HepG2 (cell line): ENCODE data around the gene BBLN. TPM values are rescaled to one million over a fixed set of nuclear protein-coding genes. Genes with fewer than 3 reads are reported as not detected.

ENCODE experiments used
- ARNT2 ChIP-seq: sonication (generic); formaldehyde crosslinking; IDR thresholded peaks from 2 replicates; pipeline ENCODE4 v1.8.0; 2022; ENCODE audit warnings: mild to moderate bottlenecking, low read depth, missing genetic modification reagents, moderate library complexity
- EZH2 ChIP-seq: conservative IDR thresholded peaks from 2 replicates; pipeline ENCODE4 v1.6.1; 2012; ENCODE audit warnings: mild to moderate bottlenecking, low read depth, low read length, moderate library complexity
- KAT2B ChIP-seq: fragments of 150-350 bp; IDR thresholded peaks from 2 replicates; pipeline ENCODE4 v1.6.1; 2014; ENCODE audit warnings: low read depth, low read length, borderline replicate concordance
- KMT2A ChIP-seq: sonication (generic); formaldehyde crosslinking; IDR thresholded peaks from 2 replicates; pipeline ENCODE4 v1.4.0; 2020; ENCODE audit warnings: missing genetic modification reagents
- MTF2 ChIP-seq: sonication (generic); formaldehyde crosslinking; IDR thresholded peaks from 2 replicates; pipeline ENCODE4 v1.5.0; 2020; ENCODE audit warnings: missing genetic modification reagents, borderline replicate concordance
- NFAT5 ChIP-seq: sonication (generic); formaldehyde crosslinking; IDR thresholded peaks from 2 replicates; pipeline ENCODE4 v1.4.0; 2020; ENCODE audit warnings: missing genetic modification reagents
- RBM39 ChIP-seq: fragments of 200-400 bp; formaldehyde crosslinking; IDR thresholded peaks from one replicate; pipeline ENCODE4 v1.6.1; 2018; ENCODE audit warnings: antibody characterized with exemption, mild to moderate bottlenecking, low read depth, low read length; ENCODE audit not compliant: poor library complexity, severe bottlenecking
- TCF7L2 ChIP-seq: IDR thresholded peaks from 2 replicates; pipeline ENCODE4 v1.6.1; 2011; ENCODE audit warnings: mild to moderate bottlenecking, low read depth, low read length, moderate library complexity
- ZBTB3 ChIP-seq: sonication (generic); formaldehyde crosslinking; IDR thresholded peaks from 2 replicates; pipeline ENCODE4 v1.4.0; 2020; ENCODE audit warnings: low read depth, mild to moderate bottlenecking, moderate library complexity, missing genetic modification reagents, borderline replicate concordance
- ZBTB38 ChIP-seq: sonication (generic); formaldehyde crosslinking; IDR thresholded peaks from 2 replicates; pipeline ENCODE4 v1.5.1; 2020; ENCODE audit warnings: mild to moderate bottlenecking, missing genetic modification reagents
- ZNF296 ChIP-seq: sonication (generic); formaldehyde crosslinking; conservative IDR thresholded peaks from 2 replicates; pipeline ENCODE4 v1.5.0; 2020; ENCODE audit warnings: mild to moderate bottlenecking, missing genetic modification reagents
- ZNF34 ChIP-seq: sonication (generic); formaldehyde crosslinking; IDR thresholded peaks from 2 replicates; pipeline ENCODE4 v1.4.0; 2020; ENCODE audit warnings: mild to moderate bottlenecking, missing genetic modification reagents, borderline replicate concordance
- ZSCAN5A ChIP-seq: sonication (generic); formaldehyde crosslinking; IDR thresholded peaks from 2 replicates; pipeline ENCODE4 v1.8.0; 2022; ENCODE audit warnings: mild to moderate bottlenecking, missing genetic modification reagents, borderline replicate concordance
- polyA plus RNA-seq, 8 experiments: library from polyadenylated mRNA; depleted of rRNA in 3 of 8; stranded (reverse) in 7 of 8; unstranded in 1 of 8; fragments of >200 nt; fragmentation: Illumina TruSeq in 4 of 8; extraction: Trizol in 4 of 8; gene quantifications; 2 replicates each; pipeline versions ENCODE4 v1.2.1 to v1.2.3, GENCODE V29; 2011 to 2016; ENCODE audit warnings: low read depth in 4 of 8, missing spikeins in 1 of 8, mixed read lengths in 1 of 8; ENCODE audit not compliant: insufficient read depth in 1 of 8
- total RNA-seq, 5 experiments: library from RNA; depleted of rRNA; stranded (reverse); fragments of >200 nt; fragmentation: Illumina TruSeq; extraction: Trizol; gene quantifications; 2 replicates each; pipeline ENCODE4 v1.2.3, GENCODE V29; 2016; ENCODE audit warnings: low read depth in 1 of 5
- TF ChIP-seq, protein P1 (sequence below), 2 experiments: sonication (generic) in 1 of 2; formaldehyde crosslinking in 1 of 2; IDR thresholded peaks; 2 replicates each; pipeline versions ENCODE4 v1.6.1 to v1.9.0; 2014 to 2022; ENCODE audit warnings: antibody characterized with exemption in 1 of 2, borderline replicate concordance in 1 of 2, inconsistent platforms in 1 of 2, low read depth in 1 of 2, missing genetic modification reagents in 1 of 2
- TF ChIP-seq, protein P2 (sequence below): sonication (generic); formaldehyde crosslinking; IDR thresholded peaks from 2 replicates; pipeline ENCODE4 v1.8.1; 2023; ENCODE audit warnings: mild to moderate bottlenecking, moderate library complexity, missing genetic modification reagents

The BBLN gene
- total and polyA plus RNA-seq, 2 of the 13 experiments (the other 11 are each of a cell fraction or from before 2014, with no cell fraction given) = 27.6 to 33.1 TPM

DNA sequence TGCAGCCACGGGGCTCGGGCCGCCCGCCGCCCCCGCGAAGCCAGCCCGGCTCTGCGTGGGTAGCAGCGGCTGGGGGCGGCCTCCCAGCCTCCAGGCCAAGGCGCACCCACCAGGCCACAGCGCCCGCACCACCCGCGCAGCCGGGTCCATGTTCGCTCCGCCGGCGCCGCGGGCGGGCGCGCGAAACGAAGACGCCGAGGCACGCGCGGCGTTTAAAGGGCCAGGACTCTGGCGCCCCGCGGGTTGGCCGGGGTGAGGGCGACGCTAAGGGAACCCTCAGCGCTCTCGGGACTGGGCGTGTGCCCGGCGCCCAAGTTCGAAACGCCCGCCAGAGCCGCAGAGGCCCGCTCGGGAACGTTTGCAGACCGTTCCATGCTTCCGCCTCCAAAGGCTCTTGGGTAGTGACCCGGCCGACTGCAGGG, 32.5 kb upstream of the BBLN start, which contains the start of gene PTGES2 (continued):
- no peak for TF ChIP-seq ZSCAN5A (CRISPR knock-in tag)
- TF ChIP-seq, protein P1, sequence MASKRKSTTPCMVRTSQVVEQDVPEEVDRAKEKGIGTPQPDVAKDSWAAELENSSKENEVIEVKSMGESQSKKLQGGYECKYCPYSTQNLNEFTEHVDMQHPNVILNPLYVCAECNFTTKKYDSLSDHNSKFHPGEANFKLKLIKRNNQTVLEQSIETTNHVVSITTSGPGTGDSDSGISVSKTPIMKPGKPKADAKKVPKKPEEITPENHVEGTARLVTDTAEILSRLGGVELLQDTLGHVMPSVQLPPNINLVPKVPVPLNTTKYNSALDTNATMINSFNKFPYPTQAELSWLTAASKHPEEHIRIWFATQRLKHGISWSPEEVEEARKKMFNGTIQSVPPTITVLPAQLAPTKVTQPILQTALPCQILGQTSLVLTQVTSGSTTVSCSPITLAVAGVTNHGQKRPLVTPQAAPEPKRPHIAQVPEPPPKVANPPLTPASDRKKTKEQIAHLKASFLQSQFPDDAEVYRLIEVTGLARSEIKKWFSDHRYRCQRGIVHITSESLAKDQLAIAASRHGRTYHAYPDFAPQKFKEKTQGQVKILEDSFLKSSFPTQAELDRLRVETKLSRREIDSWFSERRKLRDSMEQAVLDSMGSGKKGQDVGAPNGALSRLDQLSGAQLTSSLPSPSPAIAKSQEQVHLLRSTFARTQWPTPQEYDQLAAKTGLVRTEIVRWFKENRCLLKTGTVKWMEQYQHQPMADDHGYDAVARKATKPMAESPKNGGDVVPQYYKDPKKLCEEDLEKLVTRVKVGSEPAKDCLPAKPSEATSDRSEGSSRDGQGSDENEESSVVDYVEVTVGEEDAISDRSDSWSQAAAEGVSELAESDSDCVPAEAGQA (IDR thresholded peaks at IDR 0.05; ENCODE audit: low read depth) = no peak; the same call in 1 of the 2 replicates
- TF ChIP-seq, protein P1 (CRISPR knock-in tag; IDR thresholded peaks at IDR 0.05; ENCODE audit: borderline replicate concordance) = no peak
- TF ChIP-seq, protein P2, sequence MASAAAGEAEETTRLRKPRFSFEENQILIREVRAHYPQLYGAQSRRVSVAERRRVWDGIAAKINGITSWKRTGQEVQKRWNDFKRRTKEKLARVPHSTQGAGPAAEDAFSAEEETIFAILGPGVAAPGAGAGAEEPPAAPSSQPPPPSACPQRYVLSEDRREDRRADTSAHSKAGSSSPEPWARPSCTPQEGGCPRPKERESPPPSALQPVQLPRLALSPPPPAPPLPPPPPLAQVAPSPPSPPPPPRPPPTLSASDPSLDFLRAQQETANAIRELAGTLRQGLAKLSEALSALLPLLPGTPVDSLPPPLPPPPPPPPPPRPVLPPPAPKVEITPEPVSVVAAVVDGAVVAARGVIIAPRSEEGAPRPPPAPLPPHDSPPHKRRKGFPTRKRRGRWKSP (CRISPR knock-in tag) = 0 out of 2 replicates have a peak, but pooled peaks have one; percentile 18
- no peak for TF ChIP-seq ZNF296
- TF ChIP-seq ZNF34 (CRISPR knock-in tag) = no peak
- TF ChIP-seq KAT2B = no peak
- TF ChIP-seq EZH2 = no peak
- TF ChIP-seq ZBTB3 (CRISPR knock-in tag) = no peak
- TF ChIP-seq KMT2A (CRISPR knock-in tag) = no peak; the same call in 1 of the 2 replicates
- no peak for TF ChIP-seq TCF7L2
- TF ChIP-seq NFAT5 (CRISPR knock-in tag) = no peak; the same call in 1 of the 2 replicates
- TF ChIP-seq RBM39 = no peak
- no peak for TF ChIP-seq ARNT2
- TF ChIP-seq ZBTB38 = peak; percentile 34; the same call in 1 of the 2 replicates
- no peak for TF ChIP-seq MTF2 (CRISPR knock-in tag)
